HEK293 (cell line): ENCODE data around the gene ROCK1.
"Not testable (repeated sequence)": the region's sequence is repeated elsewhere in the genome, so short reads cannot be mapped to it uniquely, and the experiment has no call there.

ENCODE experiments used
- CTCF ChIA-PET: fragments of 350-600 bp; formaldehyde crosslinking; extraction: SDS; loops from one replicate; lab custom pipeline; 2021; ENCODE audit warnings: antibody characterized with exemption; lab: Yijun Ruan, JAX
- POLR2A ChIA-PET: fragments of 300-600 bp; formaldehyde crosslinking; extraction: SDS; loops from one replicate; lab custom pipeline; 2020; ENCODE audit warnings: antibody characterized with exemption, inconsistent platforms; lab: Yijun Ruan, JAX
- H3K27ac ChIP-seq: fragments of 200-500 bp; sonication (Bioruptor generic); 2 replicates; pipeline ENCODE4 v1.5.1; 2014; ENCODE audit warnings: low read depth, low read length, control low read depth, inconsistent platforms; ENCODE audit errors: extremely low read depth
- H3K36me3 ChIP-seq, 2 experiments: fragments of 200-500 bp in 1 of 2; sonication (Bioruptor generic) in 1 of 2; 1 replicate in 1 of 2; 2 replicates in 1 of 2; pipeline ENCODE4 v1.5.1; 2014 to 2017; ENCODE audit warnings: inconsistent platforms in 2 of 2, low read length in 2 of 2; ENCODE audit not compliant: control insufficient read depth in 2 of 2, insufficient read depth in 1 of 2
- H3K4me1 ChIP-seq: fragments of 200-500 bp; sonication (Bioruptor generic); 2 replicates; pipeline ENCODE4 v1.5.1; 2014; ENCODE audit warnings: mild to moderate bottlenecking, low read length, inconsistent platforms; ENCODE audit not compliant: control insufficient read depth, insufficient read depth
- H3K4me3 ChIP-seq: 2 replicates; pipeline ENCODE4 v1.5.1; 2011; ENCODE audit warnings: low read depth, mild to moderate bottlenecking, control low read depth, low read length, moderate library complexity
- H3K9me3 ChIP-seq: fragments of 200-500 bp; sonication (Bioruptor generic); 2 replicates; pipeline ENCODE4 v1.5.1; 2014; ENCODE audit warnings: low read depth, low read length, inconsistent platforms; ENCODE audit not compliant: control insufficient read depth, insufficient read depth
- KLF8 ChIP-seq: fragments of 450-650 bp; formaldehyde crosslinking; IDR thresholded peaks from 2 replicates; pipeline ENCODE4 v1.5.1; 2016; ENCODE audit warnings: missing biosample characterization, missing genetic modification characterization
- ZBTB17 ChIP-seq: fragments of 450-650 bp; formaldehyde crosslinking; IDR thresholded peaks from 2 replicates; pipeline ENCODE4 v1.5.1; 2016; ENCODE audit warnings: missing biosample characterization, missing genetic modification characterization
- ZBTB8A ChIP-seq: fragments of 450-650 bp; formaldehyde crosslinking; IDR thresholded peaks from 2 replicates; pipeline ENCODE4 v1.5.1; 2016; ENCODE audit warnings: missing biosample characterization, missing genetic modification characterization
- ZFP41 ChIP-seq: fragments of 450-650 bp; formaldehyde crosslinking; IDR thresholded peaks from 2 replicates; pipeline ENCODE4 v1.5.1; 2016; ENCODE audit warnings: missing biosample characterization, missing genetic modification characterization, borderline replicate concordance
- ZNF280C ChIP-seq: fragments of 450-650 bp; formaldehyde crosslinking; IDR thresholded peaks from 2 replicates; pipeline ENCODE4 v1.5.1; 2016; ENCODE audit warnings: missing biosample characterization, missing genetic modification characterization
- ZNF416 ChIP-seq: fragments of 450-650 bp; formaldehyde crosslinking; IDR thresholded peaks from 2 replicates; pipeline ENCODE4 v1.5.1; 2016; ENCODE audit warnings: missing biosample characterization, missing genetic modification characterization
- ZNF473 ChIP-seq: fragments of 450-650 bp; formaldehyde crosslinking; IDR thresholded peaks from 2 replicates; pipeline ENCODE4 v1.5.1; 2017; ENCODE audit warnings: missing biosample characterization, missing genetic modification characterization
- ZNF530 ChIP-seq: fragments of 450-650 bp; formaldehyde crosslinking; IDR thresholded peaks from 2 replicates; pipeline ENCODE4 v1.5.1; 2016; ENCODE audit warnings: low read depth, missing biosample characterization, missing genetic modification characterization
- ZNF548 ChIP-seq: fragments of 450-650 bp; formaldehyde crosslinking; IDR thresholded peaks from 2 replicates; pipeline ENCODE4 v1.5.1; 2016; ENCODE audit warnings: missing biosample characterization, missing genetic modification characterization
- ZNF76 ChIP-seq: fragments of 450-650 bp; formaldehyde crosslinking; IDR thresholded peaks from 2 replicates; pipeline ENCODE4; 2016; ENCODE audit warnings: low read depth, missing biosample characterization, missing genetic modification characterization, borderline replicate concordance
- ZNF768 ChIP-seq: fragments of 450-650 bp; formaldehyde crosslinking; IDR thresholded peaks from 2 replicates; pipeline ENCODE4 v1.5.1; 2018; ENCODE audit warnings: missing biosample characterization, mild to moderate bottlenecking, missing genetic modification characterization
- ZSCAN30 ChIP-seq: fragments of 450-650 bp; IDR thresholded peaks from 2 replicates; pipeline ENCODE4 v1.5.1; 2018; ENCODE audit warnings: missing biosample characterization, mild to moderate bottlenecking, missing genetic modification characterization, moderate library complexity
- TF ChIP-seq, protein P1 (sequence below): fragments of 450-650 bp; formaldehyde crosslinking; IDR thresholded peaks from 2 replicates; pipeline ENCODE4 v1.5.1; 2016; ENCODE audit warnings: missing biosample characterization, missing genetic modification characterization, low read depth

Gene ROCK1

DNA sequence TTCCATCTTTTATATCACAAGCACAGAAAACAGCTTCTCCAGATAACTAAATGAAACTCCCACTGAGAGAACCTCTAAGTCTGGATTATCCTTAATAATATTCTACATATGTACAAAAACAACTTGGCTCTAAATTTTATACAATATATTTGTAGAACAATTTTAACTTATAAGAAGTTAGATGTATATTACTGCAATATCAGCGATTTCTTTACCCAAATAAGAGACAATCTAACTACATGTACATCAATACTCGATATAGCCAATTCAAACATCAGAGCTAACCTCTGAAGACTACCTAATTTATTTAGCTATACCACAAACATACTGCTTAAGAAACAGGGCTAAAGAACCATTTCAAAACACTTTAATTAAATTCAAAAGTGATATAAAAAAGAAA lies 148.6 kb downstream of the ROCK1 start:
- H3K36me3 ChIP-seq = peaks cover 6 to 18% of the 10 kb centered on the region in 2 experiments; a peak in 2 of 3 replicates
- TF ChIP-seq ZNF280C (tag by site-specific recombination) (no peak), ZNF548 (tag by site-specific recombination) (no peak), ZNF530 (tag by site-specific recombination) (no peak), ZNF76 (tag by site-specific recombination) (no peak), ZSCAN30 (tag by site-specific recombination) (no peak), ZBTB8A (tag by site-specific recombination) (no peak)

DNA sequence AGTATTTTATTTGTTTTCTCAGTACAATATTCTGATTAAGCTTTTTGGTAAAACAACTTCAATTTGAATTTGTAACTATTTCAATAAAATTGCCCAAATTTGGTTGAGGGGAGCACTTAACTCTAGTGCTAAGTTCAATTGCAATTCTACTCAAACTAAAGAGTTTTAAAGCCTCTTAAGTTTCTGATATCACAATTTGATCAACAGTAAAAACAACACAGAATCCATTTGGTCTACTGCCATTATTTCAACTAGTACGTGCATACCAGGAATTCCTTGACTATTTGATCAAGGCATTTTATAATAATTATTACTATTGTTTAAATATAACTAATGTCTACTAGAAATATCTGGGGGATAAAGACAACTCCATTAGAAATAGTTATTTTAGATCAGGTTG lies 150.9 kb downstream of the ROCK1 start:
- H3K4me1 ChIP-seq = no peaks in the 10 kb centered on the region
- H3K36me3 ChIP-seq = no peaks in the 10 kb centered on the region; a peak in 1 of 3 replicates
- CTCF ChIA-PET = interaction anchor here (1.3 kb wide), 1 partner anchor 89 kb away, joined by 3 read pairs; no protein-coding TSS in a partner anchor
- TF ChIP-seq ZBTB17 (tag by site-specific recombination) (no peak), ZNF416 (no peak), ZNF473 (tag by site-specific recombination) (no peak), KLF8 (tag by site-specific recombination) (no peak), ZNF768 (tag by site-specific recombination) (no peak), ZFP41 (tag by site-specific recombination) (no peak), ZNF548 (tag by site-specific recombination) (no peak), ZNF280C (tag by site-specific recombination) (no peak)
- TF ChIP-seq, protein P1, sequence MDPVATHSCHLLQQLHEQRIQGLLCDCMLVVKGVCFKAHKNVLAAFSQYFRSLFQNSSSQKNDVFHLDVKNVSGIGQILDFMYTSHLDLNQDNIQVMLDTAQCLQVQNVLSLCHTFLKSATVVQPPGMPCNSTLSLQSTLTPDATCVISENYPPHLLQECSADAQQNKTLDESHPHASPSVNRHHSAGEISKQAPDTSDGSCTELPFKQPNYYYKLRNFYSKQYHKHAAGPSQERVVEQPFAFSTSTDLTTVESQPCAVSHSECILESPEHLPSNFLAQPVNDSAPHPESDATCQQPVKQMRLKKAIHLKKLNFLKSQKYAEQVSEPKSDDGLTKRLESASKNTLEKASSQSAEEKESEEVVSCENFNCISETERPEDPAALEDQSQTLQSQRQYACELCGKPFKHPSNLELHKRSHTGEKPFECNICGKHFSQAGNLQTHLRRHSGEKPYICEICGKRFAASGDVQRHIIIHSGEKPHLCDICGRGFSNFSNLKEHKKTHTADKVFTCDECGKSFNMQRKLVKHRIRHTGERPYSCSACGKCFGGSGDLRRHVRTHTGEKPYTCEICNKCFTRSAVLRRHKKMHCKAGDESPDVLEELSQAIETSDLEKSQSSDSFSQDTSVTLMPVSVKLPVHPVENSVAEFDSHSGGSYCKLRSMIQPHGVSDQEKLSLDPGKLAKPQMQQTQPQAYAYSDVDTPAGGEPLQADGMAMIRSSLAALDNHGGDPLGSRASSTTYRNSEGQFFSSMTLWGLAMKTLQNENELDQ = no peak
- no peak overlapping the region for H3K4me3 ChIP-seq
- POLR2A ChIA-PET = no interaction called here
- no peaks in the 10 kb centered on the region for H3K9me3 ChIP-seq
- H3K27ac ChIP-seq = no peak overlapping the region

More for the DNA sequence above, 148.6 kb downstream of the ROCK1 start:
- no peaks in the 10 kb centered on the region for H3K4me1 ChIP-seq
- H3K9me3 ChIP-seq = no peaks in the 10 kb centered on the region
- no peak overlapping the region for H3K4me3 ChIP-seq
- CTCF ChIA-PET = interaction anchor here (0.6 to 0.7 kb wide), 2 partner anchors 229 to 543 kb away, joined by 3 to 4 read pairs; no protein-coding TSS in a partner anchor
- no peak overlapping the region for H3K27ac ChIP-seq
- POLR2A ChIA-PET = no interaction called here

GRCh38 chr18:20950827-20951226 lies 160.8 kb downstream of the ROCK1 start:
- H3K9me3 ChIP-seq, H3K36me3 ChIP-seq, POLR2A ChIA-PET, H3K4me1 ChIP-seq, H3K27ac ChIP-seq, CTCF ChIA-PET, H3K4me3 ChIP-seq: not testable (repeated sequence)
